Colon (tissue), 2 donors: ENCODE results near the gene KTN1.

Experiments
- FAIRE-seq: peaks from 2 replicates; lab custom pipeline; 2012; peaks lifted over from hg19 to GRCh38; lab: Jason Lieb, UNC
- donor health status: control.
- donor health status: control.

Gene KTN1

GRCh38 chr14:55713486-55713885 lies 133.5 kb downstream of the KTN1 start:
- FAIRE-seq: no peak

GRCh38 chr14:55715889-55716288 lies 135.9 kb downstream of the KTN1 start:
- FAIRE-seq: no peak

- no peak for FAIRE-seq
These were observed 137.6 kb downstream of the KTN1 start for GRCh38 chr14:55717621-55718020.

GRCh38 chr14:55718551-55718950 lies 138.5 kb downstream of the KTN1 start:
- FAIRE-seq: no peak

GRCh38 chr14:55720796-55721195 lies 140.8 kb downstream of the KTN1 start:
- no peak for FAIRE-seq

- no peak for FAIRE-seq
These were observed 141.3 kb downstream of the KTN1 start for GRCh38 chr14:55721353-55721752.

GRCh38 chr14:55722054-55722453 lies 142.0 kb downstream of the KTN1 start:
- no peak for FAIRE-seq

- FAIRE-seq: no peak
These were observed 144.7 kb downstream of the KTN1 start for GRCh38 chr14:55724736-55725135.

- no peak for FAIRE-seq
These were observed 150.7 kb downstream of the KTN1 start for GRCh38 chr14:55730592-55731310.

GRCh38 chr14:55731311-55731872 lies 151.4 kb downstream of the KTN1 start:
- no peak for FAIRE-seq

GRCh38 chr14:55731881-55732498 lies 152.0 kb downstream of the KTN1 start:
- FAIRE-seq: no peak

- FAIRE-seq: no peak
These were observed 153.6 kb downstream of the KTN1 start for GRCh38 chr14:55733599-55733998.
